Suprapubic skin (tissue), 4 donors: ENCODE data around the gene BARX1. TPM values are rescaled to one million over a fixed set of nuclear protein-coding genes. Genes with fewer than 3 reads are reported as not detected.

Experiments
- DNase-seq, 2 donors: peaks; one replicate each; pipeline ENCODE4 v3.0.0-alpha.2; 2019; ENCODE audit warnings: low spot score in 2 of 2
- H3K27ac ChIP-seq: fragments of 200-600 bp; sonication (generic); one replicate; pipeline ENCODE4 v1.5.1; 2019
- H3K27me3 ChIP-seq: fragments of 200-600 bp; sonication (generic); one replicate; pipeline ENCODE4 v1.5.1; 2019
- H3K36me3 ChIP-seq: fragments of 200-600 bp; sonication (generic); one replicate; pipeline ENCODE4 v1.5.1; 2019
- H3K4me1 ChIP-seq: fragments of 200-600 bp; sonication (generic); one replicate; pipeline ENCODE4 v1.5.1; 2019
- H3K4me3 ChIP-seq: fragments of 200-600 bp; sonication (generic); one replicate; pipeline ENCODE4 v1.5.1; 2019; ENCODE audit warnings: mild to moderate bottlenecking
- H3K9me3 ChIP-seq: fragments of 200-600 bp; sonication (generic); one replicate; pipeline ENCODE4 v1.5.1; 2019
- CTCF ChIP-seq, 2 donors: fragments of 200-600 bp in 1 of 2; fragments of 450-650 bp in 1 of 2; sonication (generic) in 1 of 2; IDR thresholded peaks; one replicate each; pipeline ENCODE4 v1.5.1; 2016 to 2019; ENCODE audit warnings: antibody characterized with exemption in 2 of 2, mild to moderate bottlenecking in 1 of 2, moderate library complexity in 1 of 2
- EP300 ChIP-seq: sonication (generic); formaldehyde crosslinking; IDR thresholded peaks from one replicate; pipeline ENCODE4 v1.6.1; 2017; ENCODE audit warnings: antibody characterized with exemption
- POLR2A ChIP-seq, 2 donors: fragments of 450-650 bp; IDR thresholded peaks; one replicate each; pipeline ENCODE4 v1.6.1; 2017; ENCODE audit warnings: antibody characterized with exemption in 2 of 2, mild to moderate bottlenecking in 2 of 2, moderate library complexity in 2 of 2
- POLR2AphosphoS5 ChIP-seq, 3 donors: sonication (generic); formaldehyde crosslinking; IDR thresholded peaks; one replicate each; pipeline ENCODE4 v1.6.1; 2017; ENCODE audit warnings: antibody characterized with exemption in 3 of 3
- WGBS: methylation state at CpG from one replicate; pipeline ENCODE4 v1.1.5; 2018; 5-methylcytosine and 5-hydroxymethylcytosine counted together
- total RNA-seq, 4 donors: library from RNA; depleted of rRNA; stranded (reverse); fragments of >200 nt; gene quantifications; one replicate each; pipeline ENCODE4 v1.1.0, GENCODE V29; 2016

BARX1 gene
- total RNA-seq, 4 donors from 2014 or later: not detected

- no peak for TF ChIP-seq CTCF (IDR thresholded peaks at IDR 0.05)
- TF ChIP-seq POLR2AphosphoS5 (IDR thresholded peaks at IDR 0.05): no peak
- TF ChIP-seq POLR2A (IDR thresholded peaks at IDR 0.05): no peak
- TF ChIP-seq EP300: no peak
- H3K36me3 ChIP-seq: no peaks in the 10 kb centered on the region
- H3K27me3 ChIP-seq: peaks cover 100% of the 10 kb centered on the region
- H3K27ac ChIP-seq: no peak overlapping the region
- WGBS: 7% methylated on average over 5 of the region's 5 CpGs
- H3K9me3 ChIP-seq: no peaks in the 10 kb centered on the region
- no peak for DNase-seq
- H3K4me1 ChIP-seq: peaks cover 19% of the 10 kb centered on the region
- H3K4me3 ChIP-seq: peak overlapping the region; percentile 37
Measured at GRCh38 chr9:93946338-93946712, 8.8 kb downstream of the BARX1 start.

GRCh38 chr9:93945400-93946337, 9.5 kb downstream of the BARX1 start:
- peaks cover 13% of the 10 kb centered on the region for H3K4me1 ChIP-seq

GRCh38 chr9:93944011-93944410, 11.1 kb downstream of the BARX1 start:
- 75% methylated on average over 2 of the region's 4 CpGs for WGBS
- H3K27ac ChIP-seq: no peak overlapping the region

More at GRCh38 chr9:93945400-93946337, 9.5 kb downstream of the BARX1 start:
- DNase-seq: no peak
- Histone ChIP-seq H3K27ac (no peak overlapping the region), H3K36me3 (no peaks in the 10 kb centered on the region), H3K4me3 (peak overlapping the region; percentile 37), H3K27me3 (peaks cover 100% of the 10 kb centered on the region), H3K9me3 (no peaks in the 10 kb centered on the region)
- TF ChIP-seq POLR2AphosphoS5 (IDR thresholded peaks at IDR 0.05) (no peak), EP300 (no peak), CTCF (IDR thresholded peaks at IDR 0.05) (no peak), POLR2A (IDR thresholded peaks at IDR 0.05) (no peak)
- WGBS: 4% methylated on average over 50 of the region's 50 CpGs

GRCh38 chr9:93942161-93942560, 13.0 kb downstream of the BARX1 start:
- TF ChIP-seq POLR2A (IDR thresholded peaks at IDR 0.05) (no peak), POLR2AphosphoS5 (IDR thresholded peaks at IDR 0.05) (no peak), CTCF (IDR thresholded peaks at IDR 0.05) (no peak), EP300 (no peak)
- H3K4me1 ChIP-seq: peaks cover 12% of the 10 kb centered on the region
- WGBS: 60% methylated on average over 7 of the region's 7 CpGs
- H3K27me3 ChIP-seq: peaks cover 90% of the 10 kb centered on the region
- H3K36me3 ChIP-seq: no peaks in the 10 kb centered on the region
- H3K4me3 ChIP-seq: no peak overlapping the region
- DNase-seq: no peak
- H3K27ac ChIP-seq: no peak overlapping the region
- peaks cover 3% of the 10 kb centered on the region for H3K9me3 ChIP-seq

More at GRCh38 chr9:93944011-93944410, 11.1 kb downstream of the BARX1 start:
- no peak for DNase-seq
- TF ChIP-seq EP300 (no peak), POLR2AphosphoS5 (IDR thresholded peaks at IDR 0.05) (no peak), CTCF (IDR thresholded peaks at IDR 0.05) (no peak), POLR2A (IDR thresholded peaks at IDR 0.05) (no peak)
- H3K27me3 ChIP-seq: peaks cover 97% of the 10 kb centered on the region
- H3K4me1 ChIP-seq: peaks cover 12% of the 10 kb centered on the region
- no peaks in the 10 kb centered on the region for H3K36me3 ChIP-seq
- H3K4me3 ChIP-seq: no peak overlapping the region
- peaks cover 3% of the 10 kb centered on the region for H3K9me3 ChIP-seq

GRCh38 chr9:93941493-93941892, 13.7 kb downstream of the BARX1 start:
- no peak for DNase-seq
- peaks cover 3% of the 10 kb centered on the region for H3K9me3 ChIP-seq
- H3K36me3 ChIP-seq: no peaks in the 10 kb centered on the region
- H3K4me3 ChIP-seq: no peak overlapping the region
- peaks cover 83% of the 10 kb centered on the region for H3K27me3 ChIP-seq
- 74% methylated on average over 2 of the region's 2 CpGs for WGBS
- H3K4me1 ChIP-seq: peaks cover 12% of the 10 kb centered on the region
- TF ChIP-seq POLR2A (IDR thresholded peaks at IDR 0.05) (no peak), CTCF (IDR thresholded peaks at IDR 0.05) (no peak), POLR2AphosphoS5 (IDR thresholded peaks at IDR 0.05) (no peak), EP300 (no peak)
- H3K27ac ChIP-seq: no peak overlapping the region
